ENCODE results near the gene TEAD1.

DNA sequence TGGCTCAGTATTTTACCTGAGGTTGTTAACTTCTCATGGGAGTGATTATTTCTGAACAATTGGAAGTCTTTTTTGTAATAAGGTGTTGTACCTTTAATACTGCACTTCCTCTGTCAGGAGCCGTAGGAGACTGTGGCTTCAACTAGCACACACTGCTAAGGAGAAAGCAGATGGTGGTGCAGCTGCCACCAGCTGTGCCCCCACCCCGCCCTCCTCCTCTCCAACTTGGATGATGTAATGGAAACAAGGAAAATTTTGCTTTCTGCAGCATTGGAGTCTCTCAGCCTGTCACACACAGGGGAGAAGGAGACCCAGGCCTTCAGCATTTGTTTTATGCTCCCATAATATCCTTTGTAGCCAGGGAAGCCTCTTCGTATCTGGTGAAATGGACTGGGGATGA is 91.2 kb downstream of the TEAD1 start:
- TF ChIP-seq, protein P1, sequence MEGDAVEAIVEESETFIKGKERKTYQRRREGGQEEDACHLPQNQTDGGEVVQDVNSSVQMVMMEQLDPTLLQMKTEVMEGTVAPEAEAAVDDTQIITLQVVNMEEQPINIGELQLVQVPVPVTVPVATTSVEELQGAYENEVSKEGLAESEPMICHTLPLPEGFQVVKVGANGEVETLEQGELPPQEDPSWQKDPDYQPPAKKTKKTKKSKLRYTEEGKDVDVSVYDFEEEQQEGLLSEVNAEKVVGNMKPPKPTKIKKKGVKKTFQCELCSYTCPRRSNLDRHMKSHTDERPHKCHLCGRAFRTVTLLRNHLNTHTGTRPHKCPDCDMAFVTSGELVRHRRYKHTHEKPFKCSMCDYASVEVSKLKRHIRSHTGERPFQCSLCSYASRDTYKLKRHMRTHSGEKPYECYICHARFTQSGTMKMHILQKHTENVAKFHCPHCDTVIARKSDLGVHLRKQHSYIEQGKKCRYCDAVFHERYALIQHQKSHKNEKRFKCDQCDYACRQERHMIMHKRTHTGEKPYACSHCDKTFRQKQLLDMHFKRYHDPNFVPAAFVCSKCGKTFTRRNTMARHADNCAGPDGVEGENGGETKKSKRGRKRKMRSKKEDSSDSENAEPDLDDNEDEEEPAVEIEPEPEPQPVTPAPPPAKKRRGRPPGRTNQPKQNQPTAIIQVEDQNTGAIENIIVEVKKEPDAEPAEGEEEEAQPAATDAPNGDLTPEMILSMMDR (IDR thresholded peaks at IDR 0.05): no peak
- no peak for TF ChIP-seq EP300 (IDR thresholded peaks at IDR 0.05; ENCODE audit: low read depth)
